ENCODE results near the gene KCNG1. TPM values are rescaled to one million over a fixed set of nuclear protein-coding genes. Genes with fewer than 3 reads are reported as not detected.
"Not testable (repeated sequence)": the region's sequence is repeated elsewhere in the genome, so short reads cannot be mapped to it uniquely, and the experiment has no call there.

KCNG1 gene
- total and polyA plus RNA-seq, 2 of the 4 experiments (the other 2 are of a cell fraction), result 23.7 to 51.4 TPM

DNA sequence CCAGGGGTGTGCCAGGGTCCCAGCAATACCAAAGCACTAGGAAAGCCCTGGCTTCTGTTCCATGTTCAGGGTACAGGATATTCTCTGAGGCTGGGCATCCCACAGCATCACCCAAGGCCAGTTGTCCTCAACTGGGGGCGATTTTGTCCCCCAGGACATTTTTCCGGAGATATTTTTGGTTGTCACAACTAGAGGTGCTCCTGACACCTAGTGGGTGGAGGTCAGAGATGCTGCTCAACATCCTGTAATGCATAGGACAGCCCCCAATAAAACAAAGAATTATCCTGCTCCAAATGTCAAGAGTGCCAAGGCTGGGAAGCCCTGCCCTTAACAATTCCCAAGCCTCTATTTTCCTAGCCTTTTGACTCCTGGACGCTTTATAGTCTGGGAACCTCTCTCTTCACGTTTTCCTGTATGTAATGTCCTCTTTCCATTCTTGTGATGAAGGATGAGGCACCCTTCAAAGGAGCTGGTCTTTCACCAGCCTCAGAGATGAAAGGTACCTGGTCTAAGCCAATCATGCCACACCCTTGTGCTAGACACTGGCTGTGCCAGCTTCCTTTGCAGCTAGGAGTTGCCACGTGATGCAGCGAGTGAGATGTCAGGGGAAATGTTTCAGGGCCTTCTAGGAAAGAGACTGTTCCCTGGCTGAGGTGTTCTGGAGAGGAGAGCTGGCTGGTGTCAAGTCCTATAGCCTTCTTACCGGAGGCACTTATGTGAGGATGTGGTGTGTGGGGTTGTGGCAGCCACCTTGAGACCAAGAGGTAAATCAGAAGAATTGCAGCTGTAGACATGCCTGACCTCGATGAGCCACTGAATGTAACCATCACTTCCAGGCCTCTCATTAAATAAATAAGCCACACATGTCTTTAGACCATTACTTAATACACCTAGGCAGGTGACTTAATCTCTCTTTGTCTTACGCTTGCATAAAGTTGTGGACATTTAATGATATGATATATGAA is 23.4 kb upstream of the KCNG1 start (continued):
- TF ChIP-seq, protein P1, sequence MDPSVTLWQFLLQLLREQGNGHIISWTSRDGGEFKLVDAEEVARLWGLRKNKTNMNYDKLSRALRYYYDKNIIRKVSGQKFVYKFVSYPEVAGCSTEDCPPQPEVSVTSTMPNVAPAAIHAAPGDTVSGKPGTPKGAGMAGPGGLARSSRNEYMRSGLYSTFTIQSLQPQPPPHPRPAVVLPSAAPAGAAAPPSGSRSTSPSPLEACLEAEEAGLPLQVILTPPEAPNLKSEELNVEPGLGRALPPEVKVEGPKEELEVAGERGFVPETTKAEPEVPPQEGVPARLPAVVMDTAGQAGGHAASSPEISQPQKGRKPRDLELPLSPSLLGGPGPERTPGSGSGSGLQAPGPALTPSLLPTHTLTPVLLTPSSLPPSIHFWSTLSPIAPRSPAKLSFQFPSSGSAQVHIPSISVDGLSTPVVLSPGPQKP (IDR thresholded peaks at IDR 0.05; ENCODE audit: borderline replicate concordance, low read depth, low read length), result no peak
- no peak for TF ChIP-seq RFX5 (IDR thresholded peaks at IDR 0.05; ENCODE audit: low read depth, low read length)

DNA sequence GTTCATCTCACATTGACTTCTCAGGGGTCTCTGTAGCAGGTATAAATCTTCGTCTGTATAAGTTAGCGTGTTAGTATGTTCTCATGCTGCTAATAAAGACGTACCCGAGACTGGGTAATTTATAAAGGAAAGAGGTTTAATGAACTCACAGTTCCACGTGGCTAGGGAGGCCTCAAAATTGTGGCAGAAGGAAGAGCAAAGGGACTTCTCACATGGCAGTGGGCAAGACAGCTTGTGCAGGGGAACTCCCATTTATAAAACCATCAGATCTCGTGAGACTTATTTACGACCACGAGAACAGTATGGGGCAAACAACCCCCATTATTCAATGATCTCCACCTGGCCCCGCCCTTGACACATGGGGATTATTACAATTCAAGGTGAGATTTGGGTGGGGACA is 22.6 kb upstream of the KCNG1 start:
- 90% methylated on average over 2 of the region's 9 CpGs; no CpG with 5 or more reads in 1 of the 2 experiments for WGBS, 2 experiments (ENCODE audit: extremely low coverage in 2 of 2, insufficient read length in 1 of 2)
- H3K4me1 ChIP-seq (ENCODE audit: control insufficient read depth, insufficient read depth, low read length); BruUV-seq (replicated peaks): not testable (repeated sequence)

More for the DNA sequence above, 22.6 kb upstream of the KCNG1 start:
- H4K91ac ChIP-seq (ENCODE audit: insufficient read depth, low read depth, low read length); H4K5ac ChIP-seq (ENCODE audit: low read depth, low read length); H3K79me1 ChIP-seq (ENCODE audit: low read depth in 1 of 2, low read length in 2 of 2); H2AK5ac ChIP-seq (ENCODE audit: low read depth, low read length); H3K23ac ChIP-seq (ENCODE audit: low read depth, low read length); H3K4me2 ChIP-seq (ENCODE audit: low read depth, low read length); dilution Hi-C loops (cut with HindIII; ENCODE audit: low sequenced_read_pairs, unreplicated experiment); H2BK120ac ChIP-seq (ENCODE audit: low read depth, low read length); H3K56ac ChIP-seq (ENCODE audit: extremely low read depth, insufficient read depth, low read length); DNase-seq; H2BK15ac ChIP-seq (ENCODE audit: low read depth, low read length); H2BK5ac ChIP-seq (ENCODE audit: low read depth, low read length, poor library complexity, severe bottlenecking); CTCF ChIA-PET; H2AFZ ChIP-seq (replicated peaks; ENCODE audit: low read length, poor library complexity); H3K4ac ChIP-seq (ENCODE audit: low read depth, low read length); H3K18ac ChIP-seq (ENCODE audit: low read depth, low read length); H3K14ac ChIP-seq (replicated peaks; ENCODE audit: low read depth, low read length); H4K8ac ChIP-seq (ENCODE audit: low read depth in 2 of 2, low read length in 2 of 2); H4K20me1 ChIP-seq (ENCODE audit: insufficient read depth, low read length); POLR2A ChIA-PET (ENCODE audit: unreplicated experiment); H2AK9ac ChIP-seq (replicated peaks; ENCODE audit: low read depth, low read length, poor library complexity); in situ Hi-C loops (cut with MboI; ENCODE audit: low sequenced_read_pairs); ATAC-seq (ENCODE audit: low read depth); H3K9ac ChIP-seq (ENCODE audit: low read depth, low read length); H3K36me3 ChIP-seq (ENCODE audit: control insufficient read depth, insufficient read depth, low read length); H3K9me1 ChIP-seq (ENCODE audit: insufficient read depth, low read length); intact Hi-C loops (cut with micrococcal nuclease); H3K27ac ChIP-seq (ENCODE audit: insufficient read depth, low read length); H2BK20ac ChIP-seq (ENCODE audit: low read depth, low read length); H3K9me3 ChIP-seq (ENCODE audit: control insufficient read depth, insufficient read depth, low read length); H3K4me3 ChIP-seq (ENCODE audit: insufficient read depth, low read depth, low read length); H3K27me3 ChIP-seq (ENCODE audit: control insufficient read depth, insufficient read depth, low read length): not testable (repeated sequence)

Data from IMR-90 (cell line).